Stimulated activated CD4-positive, alpha-beta T cell treated with anti-CD3 and anti-CD28 coated beads, Interleukin-1b, Interleukin-23, amount 100 ng/mL, for 1 hour (primary cell): ENCODE measurements around the gene SORCS1.

Source experiments
- DNase-seq, 2 donors: peaks; one replicate each; pipeline ENCODE4 v3.0.0-alpha.2; 2020; ENCODE audit warnings: low read depth in 2 of 2

Gene SORCS1

DNA sequence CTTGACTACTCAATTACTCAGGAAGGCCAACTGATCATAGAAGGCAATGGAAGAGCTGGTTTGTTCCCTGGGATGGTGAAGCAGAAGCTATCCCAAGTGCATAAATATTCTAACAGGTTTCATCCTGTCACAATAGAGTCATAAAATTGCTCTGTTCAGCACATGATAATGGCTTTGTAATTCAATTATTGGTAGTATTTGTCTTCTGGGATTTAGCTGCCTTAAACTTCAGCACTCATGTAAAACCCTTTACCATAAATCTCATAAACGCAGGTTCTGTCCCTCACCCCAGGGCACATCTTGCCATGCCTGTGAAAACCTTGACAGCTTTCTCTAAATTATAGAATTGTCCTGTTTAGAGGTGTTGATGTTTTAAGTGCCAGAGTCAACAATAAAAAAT lies 417.6 kb downstream of the SORCS1 start:
- DNase-seq: no peak

DNA sequence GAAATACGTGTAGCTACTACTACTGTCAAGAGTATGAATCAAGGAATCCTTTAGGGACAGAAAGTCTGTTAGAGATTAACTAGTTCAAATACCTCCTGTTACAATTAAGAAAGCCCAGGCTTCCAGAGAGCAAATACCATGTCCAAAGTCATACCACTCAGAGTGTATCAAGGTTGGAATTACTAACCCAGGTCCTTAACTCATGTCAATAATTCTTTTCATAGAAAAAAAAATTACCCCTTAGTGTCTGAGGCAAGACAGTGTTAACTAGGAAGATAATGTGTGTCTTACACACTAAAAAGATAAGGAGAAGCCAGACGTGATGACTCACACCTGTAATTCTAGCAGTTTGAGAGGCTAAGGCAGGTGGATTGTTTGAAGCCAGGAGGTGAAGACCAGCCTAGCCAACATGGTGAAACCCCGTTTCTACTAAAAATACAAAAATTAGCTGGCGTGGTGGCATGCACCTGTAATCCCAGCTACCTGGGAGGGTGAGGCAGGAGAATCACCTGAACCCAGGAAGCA lies 423.4 kb downstream of the SORCS1 start:
- DNase-seq: no peak

GRCh38 chr10:106740071-106740470 lies 424.4 kb downstream of the SORCS1 start:
- DNase-seq: no peak

DNA sequence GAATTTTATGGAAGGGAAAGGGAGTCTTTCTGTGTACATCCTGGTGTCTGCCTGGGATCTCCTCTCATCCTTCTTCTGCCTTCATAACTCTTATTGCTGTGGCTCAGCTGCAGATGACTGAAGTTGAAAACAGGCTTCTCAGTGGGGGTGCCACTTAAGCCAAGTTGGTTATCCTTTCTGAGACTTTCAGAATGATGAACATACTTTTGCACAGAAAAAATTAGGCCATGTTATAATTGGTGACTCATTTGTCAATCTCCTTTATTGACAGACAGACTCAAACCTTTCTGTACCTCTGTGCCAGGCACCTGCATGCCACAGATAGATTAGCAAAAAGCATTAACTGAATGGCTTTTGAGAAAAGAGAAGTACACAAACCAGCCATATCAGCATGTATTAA lies 430.3 kb downstream of the SORCS1 start:
- DNase-seq: no peak

- no peak for DNase-seq
Measured at GRCh38 chr10:106728232-106728631, 436.3 kb downstream of the SORCS1 start.

- no peak for DNase-seq
Measured at GRCh38 chr10:106727170-106727569, 437.3 kb downstream of the SORCS1 start.

DNA sequence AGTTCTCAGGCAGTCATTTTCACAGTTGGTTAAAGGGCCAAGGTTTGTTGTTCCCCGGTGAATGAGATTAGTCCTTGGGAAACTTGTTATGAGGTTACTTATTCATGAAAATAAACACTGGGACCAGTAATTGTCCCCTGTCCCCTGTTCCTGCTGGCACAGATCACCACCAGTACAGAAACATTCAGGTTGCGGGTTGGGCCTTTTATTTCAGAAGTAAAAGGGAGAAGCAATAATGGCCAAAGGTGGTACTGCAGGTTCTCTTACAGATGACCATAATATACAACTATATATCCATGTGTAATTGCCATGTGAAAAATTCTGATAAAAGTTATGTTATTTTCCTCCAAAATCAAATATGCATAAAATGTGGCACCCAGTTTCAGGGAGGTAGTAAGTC lies 442.0 kb downstream of the SORCS1 start:
- no peak for DNase-seq

DNA sequence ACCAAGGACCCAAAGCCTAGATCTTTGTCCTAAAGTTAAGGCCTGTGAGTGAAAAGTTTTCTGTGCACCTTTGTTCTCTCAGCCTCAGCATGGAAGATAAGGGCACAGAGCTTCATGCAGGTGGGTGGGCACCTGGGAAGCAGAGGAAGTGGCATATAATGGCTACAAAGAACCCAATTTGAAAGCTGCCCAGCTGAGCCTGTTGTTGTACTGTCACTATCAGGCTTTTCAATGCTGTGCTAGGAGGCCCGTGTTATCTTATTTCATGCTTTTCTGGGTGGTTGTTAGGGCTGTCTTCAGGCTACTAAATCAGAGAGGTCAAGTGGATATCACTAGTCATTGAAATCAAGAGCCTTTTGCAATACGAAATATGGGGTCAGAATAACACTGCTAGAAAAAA lies 443.8 kb downstream of the SORCS1 start:
- DNase-seq: no peak

- no peak for DNase-seq
Measured at GRCh38 chr10:106716381-106716780, 448.1 kb downstream of the SORCS1 start.

DNA sequence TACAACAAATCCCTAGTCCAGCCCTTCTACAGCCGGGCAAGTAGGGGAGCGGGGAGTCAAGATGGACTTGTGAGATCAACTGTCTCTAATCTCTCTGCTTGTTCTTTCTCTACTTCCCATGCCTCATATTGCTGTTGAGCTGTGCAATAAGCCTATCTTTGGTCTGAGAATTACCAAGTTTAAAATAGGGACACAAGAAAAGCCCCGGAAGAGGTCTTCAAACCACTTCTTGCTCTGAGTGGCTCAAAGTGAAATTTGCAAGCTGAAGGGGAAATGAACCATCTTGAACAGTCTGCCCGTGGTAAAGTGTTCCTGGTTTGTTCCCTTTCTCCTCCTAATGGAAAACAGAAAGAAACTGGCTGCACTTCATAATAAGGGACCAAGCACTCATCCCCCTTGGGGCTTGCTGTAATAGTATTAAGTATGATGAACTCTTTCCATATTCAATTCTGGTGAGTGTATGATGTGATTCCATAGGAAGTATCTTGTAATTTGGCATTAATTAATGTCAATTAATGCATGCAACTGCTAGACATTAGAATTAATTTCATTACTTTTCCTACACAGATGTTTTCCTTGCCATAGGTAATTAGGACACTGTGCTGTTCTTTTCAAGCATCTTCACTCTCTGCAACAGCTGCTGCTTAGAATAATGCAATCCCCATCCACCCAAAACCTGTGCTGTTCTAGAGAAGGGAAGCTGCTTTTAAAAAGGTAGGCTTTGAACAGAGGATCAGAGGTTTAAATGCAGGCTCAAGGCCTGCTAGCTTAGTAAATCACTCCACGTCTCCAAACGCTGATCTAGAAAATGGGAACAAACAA lies 449.6 kb downstream of the SORCS1 start:
- DNase-seq: no peak

DNA sequence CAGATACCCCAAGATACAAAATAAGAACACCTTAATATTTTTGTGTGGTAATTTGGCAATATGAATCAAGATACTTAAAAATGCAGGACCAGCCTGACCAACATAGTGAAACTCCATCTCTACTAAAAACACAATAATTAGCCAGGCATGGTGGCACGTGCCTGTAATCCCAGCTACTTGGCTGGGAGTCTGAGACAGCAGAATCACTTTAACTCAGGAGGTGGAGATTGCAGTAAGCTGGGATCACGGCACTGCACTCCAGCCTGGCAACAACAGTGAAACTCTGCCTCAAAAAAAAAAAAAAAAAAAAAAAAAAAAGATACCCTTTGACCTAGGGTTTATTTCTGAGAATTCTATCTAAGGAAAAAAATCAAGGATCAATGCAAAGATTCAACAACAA lies 450.7 kb downstream of the SORCS1 start:
- DNase-seq: no peak

- DNase-seq: no peak
Measured at GRCh38 chr10:106712988-106713387, 451.5 kb downstream of the SORCS1 start.

DNA sequence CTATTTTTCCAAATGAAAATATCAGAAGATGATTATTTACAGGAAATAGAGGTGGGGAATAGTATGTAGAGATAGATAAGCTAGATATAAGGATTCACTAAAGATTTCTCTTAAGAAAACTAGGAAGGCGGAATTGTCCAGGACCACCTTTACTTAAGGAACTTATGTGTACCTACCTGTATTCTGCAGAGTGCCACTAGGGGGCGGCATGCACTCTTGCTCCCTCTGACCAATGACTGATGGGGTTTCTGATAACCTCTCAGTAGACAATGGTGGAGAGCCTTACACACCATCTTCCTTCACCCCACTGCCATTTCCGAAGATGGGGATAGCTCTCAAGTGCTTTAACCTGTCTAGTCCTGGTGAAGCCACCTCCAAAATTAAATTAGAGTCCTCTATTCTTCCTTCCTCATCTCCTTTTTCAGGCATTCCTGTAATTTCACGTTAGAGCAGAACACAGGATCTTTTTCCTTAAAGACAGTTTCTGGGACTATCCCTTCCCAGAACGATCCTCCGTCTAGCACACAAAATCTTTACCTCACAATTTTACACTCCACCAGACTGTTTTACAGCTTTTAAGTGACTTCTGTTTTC lies 453.1 kb downstream of the SORCS1 start:
- DNase-seq: no peak

DNA sequence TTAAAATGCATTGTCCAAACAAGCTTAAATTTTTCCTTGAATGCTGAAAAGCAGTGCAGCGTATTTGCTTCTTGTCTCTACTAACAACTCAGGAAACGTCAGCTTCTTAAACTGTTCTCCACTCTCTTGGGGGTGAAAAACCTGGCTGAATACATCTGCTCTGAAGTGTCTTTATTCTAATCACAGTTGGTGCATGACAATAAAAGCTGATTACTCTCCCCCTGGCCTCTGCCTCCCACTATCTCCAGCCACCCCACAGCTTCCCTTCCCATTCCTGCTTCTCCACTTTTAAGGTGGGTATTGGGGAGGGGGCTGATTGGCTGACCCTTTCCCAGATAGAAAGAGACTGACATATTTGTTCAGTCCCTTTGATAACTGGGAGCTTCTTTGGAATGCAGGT lies 456.0 kb downstream of the SORCS1 start:
- DNase-seq: no peak

DNA sequence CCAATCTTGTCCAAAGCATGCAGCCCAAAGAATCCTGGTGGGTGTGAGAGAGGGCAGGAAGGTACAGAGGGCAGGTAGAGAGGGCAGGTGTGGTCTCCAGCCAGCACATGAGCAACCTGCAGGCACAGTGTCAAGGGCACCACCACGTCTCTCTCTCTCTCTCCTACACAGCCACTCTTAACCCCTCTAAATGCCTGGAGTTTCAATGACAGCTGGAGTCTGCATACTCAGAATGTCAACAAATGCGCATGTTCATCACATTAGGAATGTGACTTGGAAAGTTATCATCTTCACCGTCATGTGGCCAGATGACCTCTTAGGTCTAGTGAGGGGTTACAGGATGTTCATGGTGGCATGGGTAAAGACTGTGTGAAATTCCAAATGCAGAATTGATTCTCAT lies 456.8 kb downstream of the SORCS1 start:
- DNase-seq: no peak

- no peak for DNase-seq
Measured at GRCh38 chr10:106706127-106706526, 458.4 kb downstream of the SORCS1 start.

- DNase-seq: no peak
Measured at GRCh38 chr10:106705681-106706100, 458.8 kb downstream of the SORCS1 start.

GRCh38 chr10:106696239-106696638 lies 468.3 kb downstream of the SORCS1 start:
- no peak for DNase-seq

DNA sequence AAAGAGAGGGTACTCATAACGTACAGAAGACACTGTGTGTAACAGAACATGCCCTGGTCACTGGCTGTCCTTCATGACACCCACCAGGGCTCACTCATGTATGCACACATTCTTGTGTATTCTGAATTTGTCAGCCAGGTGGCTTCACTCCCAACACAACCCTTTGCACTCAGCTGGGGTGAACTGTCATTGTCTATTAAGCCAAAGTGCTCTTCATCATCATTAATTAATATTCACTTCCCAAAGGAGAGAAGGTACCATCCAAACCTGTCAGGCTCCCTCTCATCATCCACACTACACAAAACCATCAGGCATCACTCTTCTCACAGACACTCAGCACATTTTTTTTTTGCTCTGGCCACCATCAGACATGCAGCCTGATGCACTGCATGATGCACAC lies 469.8 kb downstream of the SORCS1 start:
- DNase-seq: no peak

- no peak for DNase-seq
Measured at GRCh38 chr10:106682175-106682574, 482.3 kb downstream of the SORCS1 start.

DNA sequence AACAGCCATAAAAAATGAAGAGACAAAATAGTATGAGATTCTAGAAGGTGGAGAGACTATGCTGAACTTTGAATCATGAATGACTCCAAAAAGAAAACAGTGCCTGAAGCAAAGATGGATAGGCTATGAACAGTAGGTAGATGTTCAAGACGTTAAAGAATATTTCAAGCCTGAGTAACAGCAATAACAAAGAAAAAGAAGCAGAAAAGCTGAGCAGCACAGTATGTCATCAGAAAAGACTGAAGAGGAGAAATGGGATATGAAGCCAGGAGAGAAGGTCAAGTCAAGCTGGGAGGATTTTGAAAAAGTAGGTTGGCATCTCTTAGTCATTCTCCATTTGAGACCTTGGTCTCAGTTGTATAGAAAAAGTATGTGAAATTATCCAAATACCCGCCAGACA lies 484.4 kb downstream of the SORCS1 start:
- no peak for DNase-seq

- no peak for DNase-seq
Measured at GRCh38 chr10:106679314-106679713, 485.2 kb downstream of the SORCS1 start.

- DNase-seq: no peak
Measured at GRCh38 chr10:106672517-106673175, 491.9 kb downstream of the SORCS1 start.
